Epithelial cell of proximal tubule (primary cell): ENCODE data around the gene MPP3. TPM values are rescaled to one million over a fixed set of nuclear protein-coding genes. Genes with fewer than 3 reads are reported as not detected.

Experiments used
- DNase-seq: peaks from one replicate; pipeline ENCODE4 v3.0.0-alpha.2; 2011; ENCODE audit warnings: low read depth
- H3K4me3 ChIP-seq: 2 replicates; pipeline ENCODE4 v1.5.1; 2011; ENCODE audit warnings: low read depth, mild to moderate bottlenecking, low read length
- CTCF ChIP-seq: conservative IDR thresholded peaks from 2 replicates; pipeline ENCODE4 v1.5.1; 2012; ENCODE audit warnings: low read depth, mild to moderate bottlenecking, low read length
- total RNA-seq: library from RNA; depleted of rRNA; stranded (reverse); fragments of >200 nt; gene quantifications from 2 replicates; pipeline ENCODE4 v1.2.3, GENCODE V29; 2015

Gene MPP3
- total RNA-seq, 1 donor from 2014 or later = 10.8 TPM

- TF ChIP-seq CTCF = no peak
- H3K4me3 ChIP-seq = no peak overlapping the region
- no peak for DNase-seq
Observed at GRCh38 chr17:43814026-43814425, 18.9 kb downstream of the MPP3 start.

- no peak for DNase-seq
- H3K4me3 ChIP-seq = no peak overlapping the region
- TF ChIP-seq CTCF = no peak
Observed at GRCh38 chr17:43813386-43813785, 19.6 kb downstream of the MPP3 start.

GRCh38 chr17:43812396-43813265 is 20.3 kb downstream of the MPP3 start:
- DNase-seq = no peak
- TF ChIP-seq CTCF = no peak

GRCh38 chr17:43810823-43811222 is 22.1 kb downstream of the MPP3 start:
- TF ChIP-seq CTCF = no peak
- no peak overlapping the region for H3K4me3 ChIP-seq

More at GRCh38 chr17:43812396-43813265, 20.3 kb downstream of the MPP3 start:
- H3K4me3 ChIP-seq = no peak overlapping the region

GRCh38 chr17:43810226-43810715 is 22.7 kb downstream of the MPP3 start:
- no peak for TF ChIP-seq CTCF
- DNase-seq = no peak
- no peak overlapping the region for H3K4me3 ChIP-seq

More at GRCh38 chr17:43810823-43811222, 22.1 kb downstream of the MPP3 start:
- DNase-seq = no peak

GRCh38 chr17:43809121-43809520 is 23.8 kb downstream of the MPP3 start:
- TF ChIP-seq CTCF = no peak
- DNase-seq = no peak
- no peak overlapping the region for H3K4me3 ChIP-seq
